Glutamatergic neuron (in vitro differentiated cells): Measurements from ENCODE around the gene CCL3. TPM values are rescaled to one million over a fixed set of nuclear protein-coding genes. Genes with fewer than 3 reads are reported as not detected.
"Not testable (repeated sequence)": the region's sequence is repeated elsewhere in the genome, so short reads cannot be mapped to it uniquely, and the experiment has no call there.

Experiments
- DNase-seq: peaks from one replicate; pipeline ENCODE4 v3.0.0; 2022
- H3K27ac Mint-ChIP-seq: one replicate; pipeline ENCODE4 v1.8.0; 2020; ENCODE audit warnings: mild to moderate bottlenecking, mixed read lengths, inconsistent platforms; ENCODE audit not compliant: unreplicated experiment
- H3K27me3 Mint-ChIP-seq: one replicate; pipeline ENCODE4 v1.8.0; 2020; ENCODE audit warnings: mild to moderate bottlenecking, moderate library complexity, mixed read lengths, inconsistent platforms; ENCODE audit not compliant: unreplicated experiment
- H3K36me3 Mint-ChIP-seq: one replicate; pipeline ENCODE4 v1.8.0; 2020; ENCODE audit warnings: mild to moderate bottlenecking, mixed read lengths, inconsistent platforms; ENCODE audit not compliant: unreplicated experiment
- H3K4me1 Mint-ChIP-seq: one replicate; pipeline ENCODE4 v1.8.0; 2020; ENCODE audit warnings: mild to moderate bottlenecking, low read depth, mixed read lengths, inconsistent platforms; ENCODE audit not compliant: unreplicated experiment
- H3K4me3 Mint-ChIP-seq: one replicate; pipeline ENCODE4 v1.8.0; 2020; ENCODE audit warnings: mild to moderate bottlenecking, mixed read lengths, inconsistent platforms; ENCODE audit not compliant: unreplicated experiment
- H3K9me3 Mint-ChIP-seq: one replicate; pipeline ENCODE4 v1.8.0; 2020; ENCODE audit warnings: mild to moderate bottlenecking, moderate library complexity, mixed read lengths, inconsistent platforms; ENCODE audit not compliant: unreplicated experiment
- total RNA-seq: library from RNA; stranded (reverse); fragmentation: NEBNext Ultra II Directional; extraction: Animal tissue kit (Norgen Biotek cat#: 25700); gene quantifications from one replicate; pipeline ENCODE4 v1.2.1, GENCODE V29; 2021; ENCODE audit not compliant: unreplicated experiment
- TF ChIP-seq, protein P1 (sequence below): fragments of 200-600 bp; sonication (generic); IDR thresholded peaks from one replicate; pipeline ENCODE4 v1.5.0; 2021; ENCODE audit not compliant: partially characterized antibody, unreplicated experiment

Gene CCL3
- total RNA-seq, 1 donor from 2014 or later: not detected

DNA sequence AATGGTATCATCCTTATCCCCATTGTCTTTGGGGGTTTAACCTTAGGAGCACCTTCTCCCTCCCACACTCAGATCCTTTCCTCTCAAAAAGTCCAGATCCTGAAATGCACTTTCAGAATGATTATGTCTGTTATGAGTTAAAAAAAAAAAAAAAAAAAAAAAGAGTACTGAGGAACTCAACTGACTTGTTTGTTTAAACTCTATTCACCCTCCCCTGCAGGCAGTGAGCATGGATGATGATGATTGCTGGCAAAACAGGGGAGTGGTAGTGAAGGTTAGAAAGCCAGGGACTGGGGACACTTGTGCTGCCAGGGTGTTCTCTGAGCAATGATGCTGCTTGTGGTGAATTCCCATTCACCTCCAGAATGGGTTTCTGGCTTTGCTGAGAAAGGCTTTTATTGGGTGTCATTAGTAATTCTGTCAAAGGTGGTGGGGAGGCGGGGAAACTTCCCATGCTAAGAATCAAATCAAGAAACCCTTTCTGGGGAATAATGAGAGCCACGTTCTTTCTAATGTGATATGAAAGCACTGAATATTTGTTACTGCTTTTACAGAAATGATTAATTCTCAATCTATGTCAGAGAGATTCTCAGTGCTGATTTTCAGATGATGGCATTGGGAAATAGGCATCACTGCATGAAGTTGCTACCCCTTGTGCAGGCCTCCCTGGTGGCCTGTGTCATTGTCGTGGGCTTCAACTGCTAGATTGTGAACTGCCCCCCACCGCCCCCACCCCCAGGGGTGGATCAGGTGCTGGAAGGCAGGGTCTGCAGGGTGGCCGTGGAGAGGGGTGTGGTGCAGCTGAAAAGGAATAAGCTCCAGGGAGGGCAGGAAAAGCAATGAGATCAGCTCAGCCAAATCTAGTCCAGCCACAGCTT, 27.8 kb upstream of the CCL3 start:
- Mint-ChIP-seq H3K36me3 (no peaks in the 10 kb centered on the region), H3K4me3 (no peak overlapping the region), H3K27ac (no peak overlapping the region), H3K9me3 (no peaks in the 10 kb centered on the region), H3K27me3 (peaks cover 3% of the 10 kb centered on the region), H3K4me1 (no peaks in the 10 kb centered on the region)
- TF ChIP-seq, protein P1, sequence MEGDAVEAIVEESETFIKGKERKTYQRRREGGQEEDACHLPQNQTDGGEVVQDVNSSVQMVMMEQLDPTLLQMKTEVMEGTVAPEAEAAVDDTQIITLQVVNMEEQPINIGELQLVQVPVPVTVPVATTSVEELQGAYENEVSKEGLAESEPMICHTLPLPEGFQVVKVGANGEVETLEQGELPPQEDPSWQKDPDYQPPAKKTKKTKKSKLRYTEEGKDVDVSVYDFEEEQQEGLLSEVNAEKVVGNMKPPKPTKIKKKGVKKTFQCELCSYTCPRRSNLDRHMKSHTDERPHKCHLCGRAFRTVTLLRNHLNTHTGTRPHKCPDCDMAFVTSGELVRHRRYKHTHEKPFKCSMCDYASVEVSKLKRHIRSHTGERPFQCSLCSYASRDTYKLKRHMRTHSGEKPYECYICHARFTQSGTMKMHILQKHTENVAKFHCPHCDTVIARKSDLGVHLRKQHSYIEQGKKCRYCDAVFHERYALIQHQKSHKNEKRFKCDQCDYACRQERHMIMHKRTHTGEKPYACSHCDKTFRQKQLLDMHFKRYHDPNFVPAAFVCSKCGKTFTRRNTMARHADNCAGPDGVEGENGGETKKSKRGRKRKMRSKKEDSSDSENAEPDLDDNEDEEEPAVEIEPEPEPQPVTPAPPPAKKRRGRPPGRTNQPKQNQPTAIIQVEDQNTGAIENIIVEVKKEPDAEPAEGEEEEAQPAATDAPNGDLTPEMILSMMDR: no peak
- DNase-seq: no peak

GRCh38 chr17:36115649-36115977, 25.7 kb upstream of the CCL3 start:
- not testable (repeated sequence) for H3K4me3 Mint-ChIP-seq, H3K9me3 Mint-ChIP-seq, H3K27me3 Mint-ChIP-seq, DNase-seq, H3K4me1 Mint-ChIP-seq, H3K27ac Mint-ChIP-seq, H3K36me3 Mint-ChIP-seq

DNA sequence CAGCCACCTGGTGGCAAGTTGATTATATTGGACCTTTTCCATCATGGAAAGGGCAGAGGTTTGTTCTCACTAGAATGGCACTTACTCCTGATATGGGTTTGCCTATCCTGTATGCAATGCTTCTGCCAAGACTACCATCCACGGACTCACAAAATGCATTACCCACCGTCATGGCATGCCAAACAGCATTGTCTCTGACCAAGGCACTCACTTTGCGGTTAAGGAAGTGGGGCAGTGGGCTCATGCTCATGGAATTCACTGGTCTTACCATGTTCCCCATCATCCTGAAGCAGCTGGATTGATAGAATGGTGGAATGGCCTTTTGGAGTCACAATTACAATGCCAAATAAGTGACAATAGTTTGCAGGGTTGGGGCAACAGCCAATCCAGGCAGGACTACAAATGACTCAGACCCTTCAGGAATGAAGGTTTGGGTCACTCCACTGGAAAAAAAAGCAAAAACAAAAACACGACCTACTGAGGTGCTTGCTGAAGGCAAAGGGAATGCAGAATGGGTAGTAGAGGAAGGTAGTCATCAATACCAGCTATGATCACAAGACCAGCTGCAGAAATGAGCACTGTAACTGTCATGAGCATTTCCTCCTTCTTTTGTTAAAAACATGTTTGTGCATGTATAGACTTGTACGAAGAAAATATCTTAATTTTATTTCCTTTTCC, 25.2 kb upstream of the CCL3 start:
- not testable (repeated sequence) for H3K36me3 Mint-ChIP-seq

DNA sequence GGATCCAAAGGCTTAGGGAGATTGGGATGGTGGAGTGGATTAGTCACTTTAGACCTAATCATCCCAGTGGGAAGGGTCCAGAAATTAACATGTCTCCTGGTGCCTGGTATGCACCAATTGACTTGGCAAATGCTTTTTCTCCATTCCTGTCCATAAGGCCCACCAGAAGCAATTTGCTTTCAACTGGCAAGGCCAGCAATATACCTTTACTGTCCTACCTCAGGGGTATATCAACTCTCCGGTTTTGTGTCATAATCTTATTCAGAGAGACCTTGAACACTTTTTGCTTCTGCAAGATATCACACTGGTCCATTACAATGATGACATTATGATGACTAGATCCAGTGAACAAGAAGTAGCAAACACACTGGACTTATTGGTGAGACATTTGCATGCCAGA, 23.2 kb upstream of the CCL3 start:
- H3K9me3 Mint-ChIP-seq, H3K4me1 Mint-ChIP-seq, H3K4me3 Mint-ChIP-seq, H3K36me3 Mint-ChIP-seq, DNase-seq, H3K27ac Mint-ChIP-seq, H3K27me3 Mint-ChIP-seq: not testable (repeated sequence)

More for the DNA sequence above, 25.2 kb upstream of the CCL3 start:
- not testable (repeated sequence) for H3K9me3 Mint-ChIP-seq, H3K4me1 Mint-ChIP-seq, H3K27me3 Mint-ChIP-seq, H3K27ac Mint-ChIP-seq, DNase-seq, H3K4me3 Mint-ChIP-seq

DNA sequence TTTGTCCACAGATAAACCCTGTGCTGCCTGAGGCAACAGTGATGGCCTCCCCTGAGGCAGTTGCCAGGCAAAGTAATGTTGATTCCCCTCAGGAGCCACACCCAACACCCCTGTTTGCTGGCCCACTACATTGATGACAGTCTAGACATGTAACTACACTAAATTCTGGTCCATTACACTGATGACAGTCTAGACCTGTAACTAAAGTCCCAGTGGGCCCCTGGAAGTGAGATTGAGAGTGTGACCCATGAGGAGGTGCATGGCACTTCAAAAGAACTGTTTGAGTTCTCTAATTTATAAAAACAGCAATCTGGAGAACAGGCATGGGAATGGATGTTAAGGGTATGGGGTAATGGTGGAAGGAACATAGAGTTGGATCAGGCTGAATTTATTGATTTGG, 22.6 kb upstream of the CCL3 start:
- DNase-seq: no peak
- Mint-ChIP-seq H3K4me1 (no peaks in the 10 kb centered on the region), H3K9me3 (no peaks in the 10 kb centered on the region), H3K4me3 (no peak overlapping the region), H3K27me3 (peaks cover 3% of the 10 kb centered on the region), H3K27ac (no peak overlapping the region), H3K36me3 (no peaks in the 10 kb centered on the region)
- TF ChIP-seq, protein P1: no peak

DNA sequence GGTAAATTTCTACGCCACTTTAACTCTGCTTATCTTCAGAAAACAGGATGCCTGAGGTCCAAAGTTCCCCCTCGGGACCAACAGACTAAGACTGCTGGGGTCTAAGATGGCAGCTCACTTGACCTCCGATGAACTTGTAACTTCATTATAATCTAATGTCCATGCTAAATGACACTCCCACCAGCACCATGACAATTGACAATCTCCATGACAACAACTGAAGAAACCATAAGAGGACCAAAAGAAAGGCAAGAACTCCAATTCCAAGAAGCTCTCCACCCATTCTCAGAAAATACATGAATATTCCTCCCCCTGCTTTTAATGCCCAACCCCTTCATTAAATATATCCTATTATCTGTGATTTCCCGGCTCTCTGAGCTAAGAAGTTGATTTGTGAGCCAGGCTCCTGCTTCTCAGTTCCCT, 21.1 kb upstream of the CCL3 start:
- no peak for DNase-seq
- no peaks in the 10 kb centered on the region for H3K9me3 Mint-ChIP-seq
- H3K27ac Mint-ChIP-seq: no peak overlapping the region
- no peak overlapping the region for H3K4me3 Mint-ChIP-seq
- peaks cover 5% of the 10 kb centered on the region for H3K27me3 Mint-ChIP-seq
- no peaks in the 10 kb centered on the region for H3K36me3 Mint-ChIP-seq
- TF ChIP-seq, protein P1: no peak
- H3K4me1 Mint-ChIP-seq: no peaks in the 10 kb centered on the region

DNA sequence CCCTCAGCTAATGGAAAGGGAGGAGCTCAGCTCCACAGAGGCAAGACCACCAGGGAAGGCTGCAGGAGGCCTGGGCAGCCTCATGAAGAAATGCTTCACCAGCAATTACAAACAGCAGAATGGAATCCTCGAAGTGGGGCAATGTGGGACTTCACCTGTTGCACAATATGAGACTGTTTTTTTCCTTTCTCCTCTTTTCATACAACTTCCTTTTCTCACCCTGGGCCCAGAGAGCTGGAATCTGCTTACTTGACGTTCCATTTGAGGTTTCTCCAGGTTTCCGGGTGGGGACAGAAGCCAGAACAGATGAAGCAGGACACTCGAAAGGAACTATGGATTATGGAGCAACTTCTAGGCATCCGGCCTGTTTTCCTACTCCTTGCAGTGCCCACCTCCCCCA, 18.3 kb upstream of the CCL3 start:
- H3K4me3 Mint-ChIP-seq, DNase-seq, H3K27me3 Mint-ChIP-seq, H3K27ac Mint-ChIP-seq, H3K36me3 Mint-ChIP-seq, H3K4me1 Mint-ChIP-seq, H3K9me3 Mint-ChIP-seq: not testable (repeated sequence)
